SH-SY5Y (cell line): ENCODE data around the gene MAP3K2.

Experiments used
- GATA2 ChIP-seq: IDR thresholded peaks from 2 replicates; pipeline ENCODE4 v1.6.1; 2011; ENCODE audit warnings: mild to moderate bottlenecking, low read depth, low read length
- GATA3 ChIP-seq: IDR thresholded peaks from 2 replicates; pipeline ENCODE4 v1.6.1; 2011; ENCODE audit warnings: low read depth, mild to moderate bottlenecking, low read length, moderate library complexity

DNA sequence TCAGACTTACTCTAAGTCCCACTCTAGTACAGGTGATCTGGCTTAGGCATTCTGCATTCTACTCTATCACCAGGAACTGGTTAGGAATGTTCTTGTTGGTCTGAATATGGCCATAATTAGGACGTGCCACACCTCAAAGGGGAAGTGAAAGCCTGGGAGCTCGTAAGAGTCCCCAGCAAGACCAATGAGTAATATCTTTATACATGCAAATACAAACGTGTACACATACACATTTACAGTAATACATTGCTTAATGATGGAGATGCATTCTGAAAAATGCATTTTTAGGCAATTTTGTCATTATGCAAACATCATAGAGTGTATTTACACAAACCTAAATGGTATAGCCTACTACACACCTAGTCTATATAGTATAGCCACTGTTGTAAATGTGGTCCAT, 74.4 kb downstream of the MAP3K2 start:
- TF ChIP-seq GATA2 (no peak), GATA3 (no peak)
